ENCODE results near the gene SPCS2. TPM values are rescaled to one million over a fixed set of nuclear protein-coding genes. Genes with fewer than 3 reads are reported as not detected.

SPCS2 gene
- polyA plus RNA-seq, 2 of the 4 experiments (the other 2 are of a cell fraction), result 233 to 391 TPM

DNA sequence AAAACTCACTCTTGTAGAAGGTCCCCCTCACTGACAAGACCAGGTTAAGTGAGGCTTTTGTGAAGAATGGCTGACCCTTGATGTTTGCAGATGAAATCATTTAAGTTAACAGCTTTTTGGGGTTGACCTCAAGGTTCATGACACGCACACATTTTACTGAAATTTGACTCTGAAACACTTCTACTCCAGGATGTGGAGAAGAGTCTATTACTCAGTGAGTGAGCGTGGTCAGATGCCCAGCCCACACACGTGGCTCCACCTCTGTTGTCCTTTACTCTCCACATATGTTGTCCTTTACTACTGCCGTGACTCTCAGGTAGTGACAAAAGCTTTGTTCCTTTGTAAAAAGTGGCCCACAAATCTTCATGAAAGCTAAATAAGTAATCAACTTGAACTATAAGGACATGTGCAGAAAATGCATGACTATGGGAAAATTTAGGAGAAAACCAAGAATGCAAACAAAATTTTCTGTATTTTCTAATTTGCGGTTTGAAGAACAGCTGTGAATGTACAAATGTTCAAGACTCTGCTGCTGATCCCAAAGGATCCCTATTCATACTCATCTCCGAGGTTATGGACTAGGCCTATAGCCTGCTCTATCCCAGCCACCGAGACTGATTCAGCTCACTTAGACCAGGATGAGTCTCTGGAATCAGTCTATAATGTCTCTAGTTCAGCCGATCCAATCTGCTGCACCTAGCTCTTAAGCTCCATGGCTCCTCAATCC lies 22.6 kb upstream of the SPCS2 start:
- FAIRE-seq, result no peak
- 86% methylated on average over 8 of the region's 8 CpGs for WGBS (ENCODE audit: missing lambda C conversion rate)
- H3K9me3 ChIP-seq, result no peaks in the 10 kb centered on the region
- no peak for ATAC-seq
- TF ChIP-seq, protein P1, sequence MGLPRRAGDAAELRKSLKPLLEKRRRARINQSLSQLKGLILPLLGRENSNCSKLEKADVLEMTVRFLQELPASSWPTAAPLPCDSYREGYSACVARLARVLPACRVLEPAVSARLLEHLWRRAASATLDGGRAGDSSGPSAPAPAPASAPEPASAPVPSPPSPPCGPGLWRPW (IDR thresholded peaks at IDR 0.05), result no peak
- TF ChIP-seq ZC3H11A (IDR thresholded peaks at IDR 0.05), result no peak
- TF ChIP-seq MAFK (IDR thresholded peaks at IDR 0.05; ENCODE audit: partially characterized antibody), result no peak
- TF ChIP-seq FOSB (CRISPR knock-in tag; IDR thresholded peaks at IDR 0.05), result no peak
- TF ChIP-seq, protein P2, sequence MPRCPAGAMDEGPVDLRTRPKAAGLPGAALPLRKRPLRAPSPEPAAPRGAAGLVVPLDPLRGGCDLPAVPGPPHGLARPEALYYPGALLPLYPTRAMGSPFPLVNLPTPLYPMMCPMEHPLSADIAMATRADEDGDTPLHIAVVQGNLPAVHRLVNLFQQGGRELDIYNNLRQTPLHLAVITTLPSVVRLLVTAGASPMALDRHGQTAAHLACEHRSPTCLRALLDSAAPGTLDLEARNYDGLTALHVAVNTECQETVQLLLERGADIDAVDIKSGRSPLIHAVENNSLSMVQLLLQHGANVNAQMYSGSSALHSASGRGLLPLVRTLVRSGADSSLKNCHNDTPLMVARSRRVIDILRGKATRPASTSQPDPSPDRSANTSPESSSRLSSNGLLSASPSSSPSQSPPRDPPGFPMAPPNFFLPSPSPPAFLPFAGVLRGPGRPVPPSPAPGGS (IDR thresholded peaks at IDR 0.05), result no peak
- no peak for TF ChIP-seq EHMT2 (IDR thresholded peaks at IDR 0.05; ENCODE audit: low read depth)
- H3K4me1 ChIP-seq, result peaks cover 9% of the 10 kb centered on the region; the same call in 2 of the 3 replicates
- H3K27ac ChIP-seq, result no peak overlapping the region
- H3K4me2 ChIP-seq, result no peak overlapping the region
- no peak overlapping the region for H3K4me3 ChIP-seq
- CTCF ChIA-PET, result interaction anchor here (0.6 to 11.4 kb wide), 10 partner anchors 13 to 323 kb away, joined by 3 to 160 read pairs (median 7); no protein-coding TSS in a partner anchor
- POLR2A ChIA-PET, result no interaction called here
- no peak for DNase-seq (ENCODE audit: low read depth in 1 of 2, low spot score in 1 of 2)

DNA sequence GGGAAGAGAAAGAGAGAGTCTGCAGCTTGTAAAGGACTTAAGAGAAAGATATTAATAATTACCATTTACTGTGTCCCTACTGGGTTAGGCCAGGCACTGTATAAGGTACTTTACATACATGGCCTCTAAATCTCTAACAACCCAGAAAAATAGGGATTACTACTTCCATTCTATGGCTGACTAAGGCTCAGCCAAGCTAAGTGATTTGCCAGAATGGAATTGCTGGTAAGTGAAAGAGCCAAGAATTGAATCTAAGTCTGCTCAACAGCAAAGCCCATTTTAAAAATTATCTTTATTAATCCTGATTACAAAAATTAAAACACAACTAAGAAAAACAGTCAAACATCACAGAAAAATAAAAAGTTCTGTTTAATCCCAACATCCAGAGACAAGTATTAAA lies 21.6 kb upstream of the SPCS2 start:
- Histone ChIP-seq H3K4me1 (peaks cover 9% of the 10 kb centered on the region; the same call in 2 of the 3 replicates), H3K27ac (no peak overlapping the region), H3K4me3 (no peak overlapping the region), H3K9me3 (no peaks in the 10 kb centered on the region), H3K4me2 (no peak overlapping the region)
- ATAC-seq (no peak), FAIRE-seq (no peak), DNase-seq (ENCODE audit: low read depth in 1 of 2, low spot score in 1 of 2) (no peak)
- CTCF ChIA-PET, result interaction anchor here (0.6 to 11.4 kb wide), 6 partner anchors 12 to 322 kb away, joined by 3 to 160 read pairs (median 21); no protein-coding TSS in a partner anchor
- TF ChIP-seq, protein P3, sequence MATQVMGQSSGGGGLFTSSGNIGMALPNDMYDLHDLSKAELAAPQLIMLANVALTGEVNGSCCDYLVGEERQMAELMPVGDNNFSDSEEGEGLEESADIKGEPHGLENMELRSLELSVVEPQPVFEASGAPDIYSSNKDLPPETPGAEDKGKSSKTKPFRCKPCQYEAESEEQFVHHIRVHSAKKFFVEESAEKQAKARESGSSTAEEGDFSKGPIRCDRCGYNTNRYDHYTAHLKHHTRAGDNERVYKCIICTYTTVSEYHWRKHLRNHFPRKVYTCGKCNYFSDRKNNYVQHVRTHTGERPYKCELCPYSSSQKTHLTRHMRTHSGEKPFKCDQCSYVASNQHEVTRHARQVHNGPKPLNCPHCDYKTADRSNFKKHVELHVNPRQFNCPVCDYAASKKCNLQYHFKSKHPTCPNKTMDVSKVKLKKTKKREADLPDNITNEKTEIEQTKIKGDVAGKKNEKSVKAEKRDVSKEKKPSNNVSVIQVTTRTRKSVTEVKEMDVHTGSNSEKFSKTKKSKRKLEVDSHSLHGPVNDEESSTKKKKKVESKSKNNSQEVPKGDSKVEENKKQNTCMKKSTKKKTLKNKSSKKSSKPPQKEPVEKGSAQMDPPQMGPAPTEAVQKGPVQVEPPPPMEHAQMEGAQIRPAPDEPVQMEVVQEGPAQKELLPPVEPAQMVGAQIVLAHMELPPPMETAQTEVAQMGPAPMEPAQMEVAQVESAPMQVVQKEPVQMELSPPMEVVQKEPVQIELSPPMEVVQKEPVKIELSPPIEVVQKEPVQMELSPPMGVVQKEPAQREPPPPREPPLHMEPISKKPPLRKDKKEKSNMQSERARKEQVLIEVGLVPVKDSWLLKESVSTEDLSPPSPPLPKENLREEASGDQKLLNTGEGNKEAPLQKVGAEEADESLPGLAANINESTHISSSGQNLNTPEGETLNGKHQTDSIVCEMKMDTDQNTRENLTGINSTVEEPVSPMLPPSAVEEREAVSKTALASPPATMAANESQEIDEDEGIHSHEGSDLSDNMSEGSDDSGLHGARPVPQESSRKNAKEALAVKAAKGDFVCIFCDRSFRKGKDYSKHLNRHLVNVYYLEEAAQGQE (IDR thresholded peaks at IDR 0.05), result no peak
- TF ChIP-seq MAFK (IDR thresholded peaks at IDR 0.05; ENCODE audit: partially characterized antibody) (no peak), HOXA7 (CRISPR knock-in tag; IDR thresholded peaks at IDR 0.05) (no peak), CBX8 (IDR thresholded peaks at IDR 0.05) (no peak), EP300 (IDR thresholded peaks at IDR 0.05) (no peak), KDM5A (IDR thresholded peaks at IDR 0.05) (no peak), FOSB (CRISPR knock-in tag; IDR thresholded peaks at IDR 0.05) (no peak)
- TF ChIP-seq, protein P4, sequence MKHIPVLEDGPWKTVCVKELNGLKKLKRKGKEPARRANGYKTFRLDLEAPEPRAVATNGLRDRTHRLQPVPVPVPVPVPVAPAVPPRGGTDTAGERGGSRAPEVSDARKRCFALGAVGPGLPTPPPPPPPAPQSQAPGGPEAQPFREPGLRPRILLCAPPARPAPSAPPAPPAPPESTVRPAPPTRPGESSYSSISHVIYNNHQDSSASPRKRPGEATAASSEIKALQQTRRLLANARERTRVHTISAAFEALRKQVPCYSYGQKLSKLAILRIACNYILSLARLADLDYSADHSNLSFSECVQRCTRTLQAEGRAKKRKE (CRISPR knock-in tag; IDR thresholded peaks at IDR 0.05; ENCODE audit: low read depth), result no peak
- POLR2A ChIA-PET, result no interaction called here

DNA sequence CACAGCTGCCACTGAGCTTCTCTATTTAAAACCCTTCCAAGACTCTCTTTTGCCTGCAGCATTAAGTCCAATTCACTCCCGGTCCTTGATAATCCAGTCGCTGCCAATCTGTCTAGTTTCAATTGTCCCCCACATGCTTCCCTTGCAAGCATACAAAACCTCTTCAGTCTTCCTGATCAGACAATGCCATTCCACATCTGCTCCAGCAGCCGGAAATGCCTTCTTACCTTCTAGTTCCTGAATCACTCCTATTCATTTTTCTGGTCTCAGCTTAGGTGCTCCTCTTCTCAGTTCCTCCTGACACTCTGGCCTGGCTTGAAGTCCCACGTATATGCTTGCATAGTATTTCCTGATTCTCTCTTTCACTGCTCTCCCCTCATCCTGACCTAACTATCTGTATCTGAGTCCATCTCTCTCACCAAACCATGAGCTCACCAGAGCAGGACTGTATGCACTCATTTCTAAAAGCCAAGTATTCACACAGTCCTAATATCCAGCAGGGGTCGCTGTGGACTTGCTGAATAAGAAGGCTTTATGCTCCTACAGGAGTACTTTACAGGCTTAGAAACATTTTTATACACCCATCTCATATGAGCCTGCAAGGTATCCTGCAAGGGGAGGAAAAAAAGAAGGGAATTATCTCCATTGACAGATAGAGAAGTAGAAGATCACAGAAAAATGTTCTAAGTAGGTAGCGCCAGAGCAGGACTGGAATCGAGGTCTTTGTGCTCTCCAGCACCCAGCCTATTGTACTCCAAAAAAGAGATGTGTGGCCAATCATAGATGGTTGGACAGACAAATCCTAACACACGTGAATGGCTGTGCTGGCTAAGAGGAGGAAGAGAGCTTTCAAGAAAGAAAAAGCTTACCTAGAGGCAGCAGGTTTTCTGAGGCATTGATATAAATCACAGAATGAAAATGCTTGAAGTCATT lies 19.4 kb upstream of the SPCS2 start:
- POLR2A ChIA-PET, result no interaction called here
- H3K4me2 ChIP-seq, result no peak overlapping the region
- CTCF ChIA-PET, result interaction anchor here (0.6 to 11.4 kb wide), 57 partner anchors 9 to 468 kb away, joined by 3 to 160 read pairs (median 4); partner anchors contain the start of genes NEU3 and TPBGL
- H3K9me3 ChIP-seq, result no peaks in the 10 kb centered on the region
- H3K4me3 ChIP-seq, result no peak overlapping the region
- 49% methylated on average over 8 of the region's 8 CpGs for WGBS (ENCODE audit: missing lambda C conversion rate)
- ATAC-seq (peak; percentile 97 to 99), DNase-seq (ENCODE audit: low read depth in 1 of 2, low spot score in 1 of 2) (peak; percentile 60 to 91), FAIRE-seq (peak; percentile 91)
- no peak overlapping the region for H3K27ac ChIP-seq
- H3K4me1 ChIP-seq, result peaks cover 9% of the 10 kb centered on the region; the same call in 2 of the 3 replicates
- TF ChIP-seq RAD21 (conservative IDR thresholded peaks at IDR 0.05 in 1 of 2, IDR thresholded peaks at IDR 0.05 in 1 of 2) (peak; percentile 81 to 90), RFX5 (IDR thresholded peaks at IDR 0.05) (no peak), SMC3 (IDR thresholded peaks at IDR 0.05) (peak; percentile 61)
- TF ChIP-seq, protein P5, sequence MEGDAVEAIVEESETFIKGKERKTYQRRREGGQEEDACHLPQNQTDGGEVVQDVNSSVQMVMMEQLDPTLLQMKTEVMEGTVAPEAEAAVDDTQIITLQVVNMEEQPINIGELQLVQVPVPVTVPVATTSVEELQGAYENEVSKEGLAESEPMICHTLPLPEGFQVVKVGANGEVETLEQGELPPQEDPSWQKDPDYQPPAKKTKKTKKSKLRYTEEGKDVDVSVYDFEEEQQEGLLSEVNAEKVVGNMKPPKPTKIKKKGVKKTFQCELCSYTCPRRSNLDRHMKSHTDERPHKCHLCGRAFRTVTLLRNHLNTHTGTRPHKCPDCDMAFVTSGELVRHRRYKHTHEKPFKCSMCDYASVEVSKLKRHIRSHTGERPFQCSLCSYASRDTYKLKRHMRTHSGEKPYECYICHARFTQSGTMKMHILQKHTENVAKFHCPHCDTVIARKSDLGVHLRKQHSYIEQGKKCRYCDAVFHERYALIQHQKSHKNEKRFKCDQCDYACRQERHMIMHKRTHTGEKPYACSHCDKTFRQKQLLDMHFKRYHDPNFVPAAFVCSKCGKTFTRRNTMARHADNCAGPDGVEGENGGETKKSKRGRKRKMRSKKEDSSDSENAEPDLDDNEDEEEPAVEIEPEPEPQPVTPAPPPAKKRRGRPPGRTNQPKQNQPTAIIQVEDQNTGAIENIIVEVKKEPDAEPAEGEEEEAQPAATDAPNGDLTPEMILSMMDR (IDR thresholded peaks at IDR 0.05), result peak; percentile 92
